OCI-LY3 (cell line): ENCODE measurements around the gene TUBG1.

ENCODE experiments used
- CTCF ChIP-seq: fragments of 200-600, 300-600 bp; sonication (generic); IDR thresholded peaks from 2 replicates; pipeline ENCODE4 v1.5.1; 2014; ENCODE audit warnings: antibody characterized with exemption, low read length, low read depth
- EZH2phosphoT487 ChIP-seq: fragments of 200-600 bp; shearing (Covaris generic); IDR thresholded peaks from 2 replicates; pipeline ENCODE4 v1.6.1; 2018; ENCODE audit warnings: antibody characterized with exemption, mixed run types, low read depth

GRCh38 chr17:42581744-42582270, 27.7 kb upstream of the TUBG1 start:
- no peak for TF ChIP-seq CTCF
- TF ChIP-seq EZH2phosphoT487 = no peak
